HG03565 (cell line): ENCODE results near the gene IYD.

Experiments
- ATAC-seq: cut with Tn5 transposase; IDR thresholded peaks from one replicate; pipeline ENCODE4 v1.9.1; 2021; ENCODE audit warnings: mild to moderate bottlenecking, moderate library complexity; ENCODE audit not compliant: unreplicated experiment

IYD gene, protein sequence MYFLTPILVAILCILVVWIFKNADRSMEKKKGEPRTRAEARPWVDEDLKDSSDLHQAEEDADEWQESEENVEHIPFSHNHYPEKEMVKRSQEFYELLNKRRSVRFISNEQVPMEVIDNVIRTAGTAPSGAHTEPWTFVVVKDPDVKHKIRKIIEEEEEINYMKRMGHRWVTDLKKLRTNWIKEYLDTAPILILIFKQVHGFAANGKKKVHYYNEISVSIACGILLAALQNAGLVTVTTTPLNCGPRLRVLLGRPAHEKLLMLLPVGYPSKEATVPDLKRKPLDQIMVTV

DNA sequence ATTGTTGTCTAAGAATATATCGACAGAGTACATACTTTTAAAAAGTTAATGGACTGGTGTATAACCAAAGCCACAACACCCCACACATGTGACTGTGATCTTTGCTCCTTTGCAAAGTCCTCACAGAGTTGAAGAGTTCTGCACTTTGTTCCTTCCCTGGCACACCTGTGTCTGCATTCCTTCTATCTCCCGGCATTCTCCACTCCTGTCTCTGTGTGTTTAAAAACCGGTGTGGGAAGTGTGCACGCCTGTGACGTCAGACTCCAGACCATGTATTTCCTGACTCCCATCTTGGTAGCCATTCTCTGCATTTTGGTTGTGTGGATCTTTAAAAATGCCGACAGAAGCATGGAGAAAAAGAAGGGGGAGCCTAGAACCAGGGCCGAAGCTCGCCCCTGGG, at the start of gene IYD:
IYD (plus strand) TSS at position 251 of the 400 bp plus-strand sequence; CDS start at position 271, 20 bp downstream.
- no peak for ATAC-seq

DNA sequence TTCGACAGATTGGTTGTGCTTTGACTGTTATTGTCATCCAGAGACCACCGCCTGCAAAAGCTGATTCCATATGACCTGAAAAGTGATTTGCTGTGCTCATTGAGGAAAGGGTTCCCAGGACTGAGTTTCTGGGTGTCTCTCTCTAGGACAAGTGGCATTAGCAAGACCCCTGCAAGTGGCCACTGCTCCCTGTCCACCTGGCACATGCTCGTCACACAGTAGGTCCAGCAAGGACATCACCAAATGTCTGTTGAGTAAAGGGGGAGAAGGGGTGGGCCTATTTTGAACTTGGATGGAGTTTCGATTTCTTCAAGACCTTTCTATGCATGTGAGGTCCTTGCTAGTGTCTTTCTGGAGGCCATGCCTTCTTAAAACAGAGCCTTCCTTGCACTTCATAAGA, 48.9 kb upstream of the IYD start:
- no peak for ATAC-seq

DNA sequence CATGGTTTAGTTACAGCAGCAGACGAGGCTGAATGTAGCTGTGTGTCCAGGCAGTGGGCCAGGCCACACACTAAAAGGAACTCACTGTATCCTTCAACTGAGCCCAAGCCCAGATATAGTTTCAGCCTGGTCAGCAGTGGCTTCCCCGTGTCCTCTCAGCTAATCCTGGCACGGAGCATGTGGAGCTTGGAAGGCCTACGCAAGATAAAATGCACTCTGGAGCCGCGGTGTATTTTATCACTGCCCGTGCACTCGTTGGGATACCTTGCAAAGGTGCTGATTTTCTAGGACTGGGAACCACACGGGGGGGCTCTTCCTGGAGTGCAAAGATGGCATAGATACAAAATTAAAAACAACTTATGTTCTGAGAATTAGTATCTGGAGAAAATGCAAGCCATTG, 48.4 kb upstream of the IYD start:
- ATAC-seq, result no peak

DNA sequence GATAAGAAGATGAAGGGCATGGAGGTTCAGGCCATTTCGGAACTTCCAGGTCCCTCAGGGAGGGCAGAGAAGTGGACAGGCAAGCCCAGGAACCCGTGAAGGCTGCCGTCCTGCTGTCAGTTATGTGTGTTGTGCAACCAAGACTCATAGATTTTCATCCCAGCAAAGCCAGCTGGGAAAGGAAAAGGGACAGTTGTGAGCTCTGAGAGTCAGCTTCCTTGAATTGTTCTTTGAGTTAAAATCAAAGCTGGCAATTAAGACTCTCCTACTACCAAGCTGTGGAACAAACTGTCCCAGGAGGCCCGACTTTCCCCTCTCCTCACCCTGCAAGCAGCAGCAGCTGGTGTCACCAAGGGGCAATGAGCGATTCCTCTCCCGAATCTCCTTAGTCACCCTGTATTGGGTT, 46.3 kb upstream of the IYD start:
- no peak for ATAC-seq

DNA sequence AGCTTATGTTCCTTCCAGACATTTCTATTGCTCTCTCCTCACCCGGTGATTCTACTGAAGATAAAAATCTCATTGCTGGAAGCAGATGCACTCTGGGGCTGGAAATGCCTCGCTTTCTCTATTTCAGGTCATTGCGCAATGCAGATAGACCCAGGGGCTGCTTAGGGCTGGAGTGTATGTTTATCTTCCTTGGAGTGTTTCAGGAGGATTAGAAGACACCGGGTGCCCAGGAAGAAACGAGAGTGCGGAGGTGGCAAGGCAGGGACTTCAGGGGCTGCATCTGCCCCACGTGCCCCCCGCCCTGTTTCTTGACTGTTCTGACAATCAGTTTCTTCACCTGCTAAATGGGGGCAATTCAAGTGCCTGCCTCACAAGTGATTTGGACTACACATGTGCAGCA, 45.6 kb upstream of the IYD start:
- no peak for ATAC-seq

DNA sequence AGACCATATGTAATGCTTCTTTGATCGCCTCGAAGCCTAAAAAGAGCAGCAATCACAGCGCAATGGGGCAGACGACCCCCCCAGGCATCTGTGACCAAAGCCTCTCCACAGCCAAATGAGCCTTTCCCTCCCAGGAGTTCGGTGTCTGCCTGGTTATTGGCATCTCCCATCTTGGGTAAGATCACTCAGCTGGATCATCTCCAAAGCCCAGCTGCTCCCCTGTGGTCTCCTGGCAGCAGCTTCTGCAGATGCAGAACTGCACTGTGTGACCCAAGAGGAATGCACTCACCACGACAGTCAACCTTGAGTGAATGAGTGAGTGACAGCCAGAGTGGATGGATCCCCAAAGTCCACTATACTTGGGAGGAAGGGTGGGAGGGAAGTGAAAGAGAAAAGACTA, 44.8 kb upstream of the IYD start:
- no peak for ATAC-seq

DNA sequence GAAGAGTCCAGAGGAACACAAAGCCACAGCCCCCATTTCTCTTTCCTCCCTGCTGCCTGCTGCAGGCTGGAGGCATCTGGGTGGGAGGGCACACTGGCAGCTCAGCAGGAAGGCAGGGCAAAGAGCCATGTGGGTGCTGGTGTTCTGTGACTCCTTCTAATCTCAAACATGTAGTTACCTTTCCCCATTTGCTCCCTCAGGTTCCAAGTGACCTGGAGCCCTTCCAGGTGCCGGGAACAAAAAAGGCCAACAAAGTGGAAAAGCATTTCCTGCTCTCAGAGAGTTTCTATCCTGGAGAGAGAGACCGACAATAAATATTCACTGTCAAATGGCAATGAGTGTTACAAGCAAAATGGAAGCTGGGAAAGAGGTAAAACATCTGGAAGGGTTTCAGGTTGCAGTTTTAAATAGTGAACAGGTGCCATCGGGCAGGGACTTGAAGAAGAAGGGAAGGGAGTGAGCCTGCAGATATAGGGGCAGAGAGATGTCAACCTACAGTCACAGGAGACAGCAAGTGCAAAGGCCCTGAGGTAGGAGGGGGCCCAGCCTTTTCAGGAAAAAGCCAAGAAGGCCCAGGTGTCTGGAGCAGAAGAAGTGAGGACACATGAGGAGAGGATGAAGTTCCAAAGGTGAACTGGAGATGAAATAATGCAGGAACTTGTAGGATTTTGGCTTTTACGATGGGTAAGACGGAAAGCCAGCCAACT, 43.6 kb upstream of the IYD start:
- ATAC-seq, result no peak

DNA sequence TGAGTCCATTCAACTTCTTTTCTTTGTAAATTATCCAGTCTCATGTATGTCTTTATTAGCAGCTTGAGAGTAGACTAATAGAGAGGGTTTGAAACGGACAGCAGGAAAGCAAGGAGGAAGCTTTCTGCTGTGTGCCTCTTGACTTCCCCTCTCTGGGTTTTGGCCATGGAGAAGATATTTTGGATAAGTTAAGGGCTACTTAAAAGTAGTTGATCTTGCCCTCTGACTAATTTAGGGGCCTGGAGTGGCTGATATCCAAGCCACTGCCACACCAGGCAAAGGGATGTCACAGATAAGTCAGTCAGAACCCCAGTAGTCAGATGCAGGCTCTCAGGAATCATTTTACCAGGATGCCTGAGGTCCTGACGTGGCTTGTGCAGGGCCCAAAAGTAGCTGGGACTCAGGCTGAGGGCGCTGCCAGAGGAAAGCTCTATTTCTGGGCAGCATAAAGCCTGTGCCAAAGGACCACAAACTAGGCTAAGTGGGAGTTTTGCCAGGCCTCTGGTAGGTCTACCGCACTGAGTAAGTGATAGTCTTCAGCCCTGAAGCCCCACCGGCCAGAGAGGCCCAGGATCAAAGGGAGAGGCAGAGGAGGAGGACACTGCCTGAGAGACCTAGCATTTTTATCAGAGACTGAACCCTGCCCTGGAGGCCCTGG, 41.6 kb upstream of the IYD start:
- ATAC-seq, result no peak

DNA sequence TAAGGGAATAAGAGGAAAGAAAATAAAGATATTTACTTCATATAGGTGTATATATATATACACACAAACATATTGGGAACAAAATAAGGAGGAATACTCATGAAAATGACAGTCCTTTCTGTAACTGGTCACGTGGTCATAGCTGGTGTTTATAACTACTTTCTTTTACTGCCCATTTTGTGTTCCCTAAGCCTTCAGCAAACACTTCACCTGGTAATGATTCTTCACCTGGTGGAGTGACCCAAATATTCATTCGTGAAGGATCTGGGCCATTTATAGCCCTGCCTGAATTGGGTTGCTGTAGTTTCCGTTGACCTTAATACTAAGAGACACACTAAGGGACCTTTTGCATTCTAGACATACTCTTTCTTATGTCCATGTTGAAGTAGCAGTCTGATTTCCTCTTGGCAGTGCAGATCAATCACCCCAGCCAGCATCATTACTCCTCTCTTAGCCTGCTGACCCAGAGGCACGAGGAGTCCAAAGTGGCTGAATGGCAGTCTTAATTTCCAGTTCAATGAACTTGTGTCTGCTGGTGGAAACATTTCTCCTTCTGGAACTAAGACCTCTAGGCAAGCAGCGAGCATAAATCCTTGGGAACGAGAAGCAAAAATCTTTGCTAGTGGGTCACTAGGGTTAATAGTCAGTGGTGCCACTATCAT, 39.9 kb upstream of the IYD start:
- no peak for ATAC-seq

DNA sequence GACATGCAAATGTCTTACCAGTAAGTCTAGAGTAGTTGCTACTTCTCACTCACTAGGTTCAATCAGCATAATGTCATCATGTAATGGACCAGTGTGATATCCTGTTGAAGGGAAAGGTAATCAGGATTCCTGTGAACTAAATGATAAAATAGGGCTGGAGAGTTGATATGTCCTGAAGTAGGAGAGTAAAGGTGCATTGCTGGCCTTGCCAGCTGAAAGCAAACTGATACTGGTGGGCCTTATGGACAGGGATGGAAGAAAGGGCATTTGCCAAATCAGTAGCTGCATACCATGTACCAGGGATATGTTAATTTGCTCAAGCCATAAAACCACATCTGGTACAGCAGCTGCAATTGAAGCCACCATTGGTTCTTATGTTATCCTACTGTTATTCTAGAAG, 37.5 kb upstream of the IYD start:
- ATAC-seq, result no peak

DNA sequence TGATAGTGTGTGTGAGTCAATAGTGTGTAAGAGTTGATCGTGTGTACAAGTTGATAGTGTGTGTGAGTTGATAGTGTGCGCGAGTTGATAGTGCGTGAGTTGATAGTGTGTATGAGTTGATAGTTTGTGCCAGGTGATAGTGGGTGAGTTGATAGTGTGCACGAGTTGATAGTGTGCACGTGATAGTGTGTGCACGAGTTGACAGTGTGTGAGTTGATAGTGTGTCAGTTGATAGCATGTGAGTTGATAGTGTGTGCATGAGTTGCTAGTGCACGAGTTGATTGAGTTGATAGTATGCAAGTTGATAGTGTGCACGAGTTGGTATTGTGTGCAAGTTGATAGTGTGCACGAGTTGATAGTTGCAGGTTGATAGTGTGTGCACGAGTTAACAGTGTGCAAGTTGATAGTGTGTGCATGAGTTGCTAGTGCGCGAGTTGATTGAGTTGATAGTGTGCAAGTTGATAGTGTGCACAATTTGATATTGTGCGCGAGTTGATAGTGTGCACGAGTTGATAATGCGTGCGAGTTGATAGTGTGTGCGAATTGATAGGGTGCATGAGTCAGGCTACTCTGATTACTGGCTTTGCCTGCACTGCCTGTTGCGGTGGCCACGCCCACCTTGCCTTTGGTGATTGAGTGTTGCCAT, 35.8 kb upstream of the IYD start:
- ATAC-seq, result no peak

DNA sequence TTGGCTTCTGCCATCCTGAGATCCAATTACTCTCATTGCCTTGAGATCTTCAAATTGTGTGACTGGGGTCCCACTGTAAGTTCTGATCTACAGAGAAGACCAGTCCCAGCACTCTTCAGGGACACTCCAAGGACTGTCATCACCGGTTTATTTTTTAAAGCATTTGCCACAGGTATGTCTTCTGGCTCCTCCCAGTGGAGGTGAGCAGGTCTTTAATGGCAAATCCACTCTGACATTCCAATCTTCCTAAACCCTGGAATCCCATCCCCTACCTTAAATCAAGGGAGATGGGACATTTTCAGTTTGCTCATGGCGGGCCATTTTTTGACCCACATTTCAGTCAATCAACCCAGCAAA, 35.2 kb upstream of the IYD start:
- ATAC-seq, result no peak

DNA sequence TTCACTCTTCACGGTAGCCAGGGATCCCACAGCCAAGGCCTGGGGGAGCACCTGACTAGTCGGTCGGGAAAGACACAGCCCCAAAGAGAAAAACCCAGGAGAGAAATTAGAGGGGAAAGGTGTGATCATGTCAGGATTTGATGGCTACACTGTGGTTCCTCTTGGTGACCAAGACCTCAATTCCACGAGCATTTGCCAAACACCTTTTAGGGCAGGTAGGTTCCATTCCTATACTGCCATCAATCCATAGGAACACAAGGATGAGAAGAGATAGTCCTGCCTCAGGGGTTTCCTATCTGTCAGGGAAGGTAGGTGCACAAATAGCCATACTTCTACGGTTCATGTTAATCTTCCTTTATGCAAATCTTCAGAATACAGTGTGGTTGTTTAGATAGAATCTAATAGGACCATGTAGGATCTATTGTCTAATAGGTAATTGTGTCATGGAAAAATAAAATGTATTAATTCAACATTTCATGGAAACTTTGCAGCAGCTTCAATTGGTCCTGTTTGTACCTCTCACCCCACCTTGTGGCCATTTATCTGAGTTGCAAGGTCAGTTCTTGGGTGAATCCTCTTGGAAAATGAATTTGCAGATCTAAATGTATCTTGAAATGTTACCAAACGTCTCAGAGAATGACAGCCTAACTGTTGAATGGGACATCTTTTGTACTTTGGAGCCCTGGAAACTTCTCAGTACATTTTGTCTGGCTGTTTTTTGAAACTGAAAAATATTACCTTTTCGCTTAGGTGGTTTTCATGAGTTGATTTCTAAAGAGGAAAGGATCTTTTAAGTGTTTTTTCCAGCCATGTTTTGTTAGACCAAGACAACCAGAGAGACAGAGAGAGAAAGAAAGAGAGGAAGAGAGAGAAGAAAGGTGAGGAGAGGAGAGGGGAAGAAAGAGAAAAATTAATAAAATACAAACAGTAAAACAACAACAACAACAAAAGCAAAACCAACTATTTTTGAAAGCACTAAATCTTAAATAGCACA, 33.7 kb upstream of the IYD start:
- no peak for ATAC-seq

DNA sequence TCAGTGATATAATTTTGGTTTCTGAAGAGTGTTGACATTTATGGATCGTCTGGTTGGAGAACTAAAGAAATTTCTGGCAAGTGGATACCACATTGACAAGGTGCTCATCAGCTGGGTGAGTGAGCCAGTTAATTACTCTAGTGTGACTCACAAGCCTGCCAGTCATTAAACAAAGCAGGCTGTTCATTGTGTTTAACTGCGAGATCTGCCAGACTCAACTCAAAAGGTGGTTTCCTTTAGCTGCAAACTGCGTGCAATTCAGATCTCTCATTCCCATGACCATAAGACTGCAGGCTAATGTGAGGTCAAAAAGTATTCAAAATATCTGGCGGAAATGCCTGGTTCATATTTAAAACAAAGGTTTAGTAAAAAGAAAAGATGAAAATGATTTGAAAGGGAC, 32.5 kb upstream of the IYD start:
- no peak for ATAC-seq

DNA sequence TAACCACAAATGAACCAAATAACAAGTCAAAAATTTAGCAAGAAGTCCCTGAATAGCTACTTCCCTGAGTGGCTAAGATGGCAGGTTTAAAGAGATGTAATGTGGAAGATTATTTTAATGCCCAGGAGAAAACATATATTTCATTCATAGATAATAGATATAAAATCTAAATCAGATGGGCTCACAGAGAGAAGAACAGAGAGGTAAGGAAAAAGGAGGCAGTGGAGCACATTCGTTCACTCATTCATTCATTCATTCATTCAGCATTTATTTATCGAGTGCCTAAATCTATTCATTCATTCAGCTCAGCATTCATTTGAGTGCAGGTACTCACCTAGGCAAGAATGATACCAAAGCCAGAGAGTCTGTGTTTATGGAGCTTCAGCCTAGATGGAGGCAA, 32.1 kb upstream of the IYD start:
- ATAC-seq, result no peak

DNA sequence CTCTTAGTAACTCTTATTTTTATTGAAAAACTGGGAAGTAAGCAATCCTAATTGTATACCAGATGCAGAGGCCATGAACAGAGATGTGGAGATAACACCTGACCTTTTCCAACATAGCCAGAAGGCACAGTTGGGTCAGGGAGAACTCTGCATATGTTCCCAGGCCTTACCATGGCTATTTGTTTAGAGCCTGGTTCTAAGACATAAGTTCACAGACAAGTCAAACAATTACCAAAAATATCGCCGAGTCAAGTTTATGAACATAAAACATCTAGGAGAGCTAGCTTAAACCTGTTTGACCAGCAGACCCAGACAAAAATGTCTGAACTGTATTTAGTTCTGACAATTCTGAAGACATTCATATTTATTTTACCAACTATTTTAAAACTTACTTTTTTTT, 26.7 kb upstream of the IYD start:
- no peak for ATAC-seq

DNA sequence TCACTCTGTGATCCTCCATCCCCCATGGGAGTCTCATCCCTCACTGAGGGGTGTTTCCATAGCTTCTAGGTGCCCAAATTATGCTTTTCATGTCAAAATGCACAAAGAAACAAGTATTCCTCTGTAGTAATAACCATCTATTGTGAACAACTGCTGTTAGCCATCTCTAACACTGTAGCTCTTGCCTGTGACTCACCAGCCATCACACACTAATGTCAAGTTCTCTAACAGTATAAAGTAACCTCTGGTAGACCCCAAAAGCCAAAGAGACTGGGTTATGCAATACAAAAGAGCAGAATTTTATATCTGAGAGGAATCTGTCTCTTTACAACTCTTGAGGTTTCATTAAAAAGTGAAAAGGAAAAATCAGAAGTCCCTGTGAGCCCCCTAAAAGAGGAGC, 25.4 kb upstream of the IYD start:
- no peak for ATAC-seq

DNA sequence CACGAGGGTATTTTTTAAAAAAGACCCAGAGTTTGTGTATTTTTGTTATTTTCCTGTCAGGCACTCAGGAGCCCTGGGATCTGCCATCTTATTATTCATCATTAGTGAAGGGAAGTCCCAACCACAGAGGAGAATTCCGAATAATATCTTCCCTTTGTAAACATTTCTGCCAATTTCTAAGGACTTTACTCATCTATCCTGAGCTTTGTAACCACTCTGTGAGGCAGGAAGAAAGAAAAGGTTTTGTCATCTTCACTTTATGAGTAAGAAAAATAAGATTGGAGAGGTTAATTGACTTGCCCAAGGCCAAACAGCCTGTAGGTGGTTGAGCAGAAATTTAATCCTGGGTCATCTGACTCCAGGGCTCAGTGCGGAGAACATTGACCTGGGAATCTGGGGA, 23.0 kb upstream of the IYD start:
- no peak for ATAC-seq

DNA sequence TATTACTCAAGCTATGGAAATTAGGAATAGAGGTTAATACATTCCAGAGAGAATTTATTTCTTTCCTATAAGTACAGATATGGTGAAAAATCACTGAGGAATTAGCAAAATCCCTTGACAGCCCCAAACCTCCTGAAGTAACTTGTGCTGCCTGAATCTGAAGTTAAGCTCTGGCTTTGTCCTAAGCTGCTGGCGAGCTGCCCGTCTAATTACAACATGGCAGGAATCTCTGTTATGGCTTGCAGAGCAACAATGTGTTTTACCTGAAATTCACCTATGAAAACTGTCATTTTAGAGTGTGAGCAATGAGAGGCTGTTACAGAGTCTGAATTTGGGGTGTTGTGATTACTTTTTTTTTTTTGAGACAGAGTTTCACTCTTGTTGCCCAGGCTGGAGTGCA, 22.5 kb upstream of the IYD start:
- no peak for ATAC-seq

DNA sequence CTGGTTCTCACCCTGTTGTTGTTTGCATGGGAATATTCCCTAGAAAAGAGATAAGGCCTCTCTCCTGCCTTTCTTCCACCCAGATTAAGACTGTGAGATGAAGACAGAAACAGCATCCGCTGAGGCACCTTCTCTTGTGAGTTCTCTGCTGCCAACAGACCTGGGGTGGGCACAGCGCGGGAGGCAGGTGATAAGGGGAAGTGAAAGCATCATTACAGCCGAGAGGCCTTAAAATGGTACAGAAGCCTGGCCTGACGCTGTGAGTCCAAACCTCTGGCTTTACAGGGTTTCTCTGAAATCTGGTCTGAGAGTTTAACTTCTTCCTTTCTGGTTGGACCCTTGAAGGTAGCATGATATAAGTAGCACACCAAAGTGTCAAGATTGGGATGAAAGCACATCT, 21.0 kb upstream of the IYD start:
- ATAC-seq, result no peak
